NCI-H2107 treated with DMSO at 0.1 percent for 48 hours (cell line): Measurements from ENCODE around the gene FBXO4.
"Not testable (repeated sequence)": the region's sequence is repeated elsewhere in the genome, so short reads cannot be mapped to it uniquely, and the experiment has no call there.

Experiments used
- DNase-seq: peaks from one replicate; lab custom pipeline; 2025; ENCODE audit not compliant: unreplicated experiment; lab: John Stamatoyannopoulos, UW

FBXO4 gene

GRCh38 chr5:41921874-41922273, 3.2 kb upstream of the FBXO4 start:
- DNase-seq = no peak

DNA sequence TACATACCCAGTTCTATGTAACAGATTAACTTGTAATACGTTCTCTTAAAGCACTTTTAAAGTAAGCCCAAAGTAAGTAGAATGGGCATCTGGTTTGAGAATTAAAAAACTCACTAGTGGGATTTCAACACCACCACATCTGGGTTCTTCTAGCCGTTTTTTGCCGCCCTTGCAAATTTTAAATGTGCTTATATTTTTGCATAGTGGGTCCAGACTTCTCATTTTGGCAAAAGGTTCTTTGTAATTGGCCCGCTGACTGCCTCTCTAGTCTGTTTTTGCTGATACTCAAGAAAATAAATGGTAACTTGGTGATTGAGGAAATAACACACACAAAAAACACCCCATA, 582 bp upstream of the FBXO4 start:
- no peak for DNase-seq

GRCh38 chr5:41925555-41925951, 472 bp downstream of the FBXO4 start:
- DNase-seq = no peak

GRCh38 chr5:41927604-41928003, 2.5 kb downstream of the FBXO4 start:
- no peak for DNase-seq

- DNase-seq = no peak
These were observed 4.0 kb downstream of the FBXO4 start for GRCh38 chr5:41929035-41929434.

GRCh38 chr5:41932770-41933169, 7.7 kb downstream of the FBXO4 start:
- DNase-seq = no peak

DNA sequence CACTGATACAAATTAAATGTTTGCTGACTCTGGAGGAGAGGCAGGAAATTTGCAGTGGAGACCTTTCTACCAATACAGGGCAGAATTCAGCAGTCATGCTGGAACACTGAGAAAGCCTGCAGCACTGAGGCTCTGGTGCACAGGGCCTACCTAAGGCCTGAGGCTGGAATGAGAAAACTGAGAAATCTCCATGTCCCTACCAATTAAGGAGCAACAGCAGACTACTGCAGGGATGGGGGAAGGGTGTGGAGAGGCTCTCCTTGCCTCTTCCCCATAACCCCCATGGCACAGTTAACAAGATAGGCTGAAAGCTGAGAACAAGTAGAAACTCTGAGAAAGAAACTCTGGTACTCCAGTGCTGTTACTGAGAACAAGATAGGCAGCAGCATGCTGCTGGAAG, 10.5 kb downstream of the FBXO4 start:
- DNase-seq = no peak

DNA sequence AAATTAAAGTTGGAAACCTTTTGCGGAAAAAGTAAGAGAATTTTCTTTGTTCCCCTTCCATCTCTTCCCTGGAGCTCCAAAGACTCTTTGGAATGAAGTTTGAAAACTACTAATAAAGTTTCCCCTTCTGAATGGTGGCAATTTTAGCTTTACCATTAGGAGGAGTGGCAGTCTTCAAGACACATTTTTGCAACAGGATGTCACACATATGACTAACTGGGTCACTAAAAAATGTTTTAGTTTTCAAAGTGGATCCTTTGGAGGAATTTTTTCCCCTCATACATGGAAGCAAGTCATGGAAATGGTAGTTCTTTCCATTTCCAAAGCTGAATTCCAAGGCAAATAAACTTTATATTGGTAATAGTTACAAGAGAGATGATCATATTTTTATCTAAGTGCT, 15.6 kb downstream of the FBXO4 start:
- DNase-seq = no peak

DNA sequence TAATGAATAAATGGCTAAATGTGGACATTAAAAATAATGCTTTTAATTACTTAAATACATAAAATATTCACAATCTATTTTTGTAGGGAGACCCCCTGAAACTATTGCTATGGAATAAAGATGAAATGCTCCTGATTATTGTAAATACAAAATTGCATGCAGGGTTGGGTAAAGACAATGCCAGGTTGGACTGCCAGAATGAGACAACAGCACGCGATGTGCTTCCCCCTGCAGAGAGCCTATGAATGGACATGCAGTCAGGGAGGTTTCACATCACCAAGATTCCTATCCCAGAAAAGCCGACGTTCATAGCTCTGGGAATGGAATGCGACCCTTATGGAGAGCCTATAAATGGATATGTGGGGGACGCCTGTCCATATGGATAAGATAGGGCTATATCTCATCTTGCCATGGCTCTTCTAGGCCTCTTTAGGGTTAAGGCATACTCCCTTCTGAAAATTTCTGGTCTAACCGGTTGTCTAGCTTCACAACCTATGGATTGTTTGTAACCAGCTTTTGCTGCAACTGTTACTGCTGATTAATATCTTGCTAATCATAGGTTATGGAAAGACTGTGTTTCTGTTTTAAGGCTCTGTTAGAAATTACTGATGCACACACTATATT, 20.4 kb downstream of the FBXO4 start:
- DNase-seq = not testable (repeated sequence)

DNA sequence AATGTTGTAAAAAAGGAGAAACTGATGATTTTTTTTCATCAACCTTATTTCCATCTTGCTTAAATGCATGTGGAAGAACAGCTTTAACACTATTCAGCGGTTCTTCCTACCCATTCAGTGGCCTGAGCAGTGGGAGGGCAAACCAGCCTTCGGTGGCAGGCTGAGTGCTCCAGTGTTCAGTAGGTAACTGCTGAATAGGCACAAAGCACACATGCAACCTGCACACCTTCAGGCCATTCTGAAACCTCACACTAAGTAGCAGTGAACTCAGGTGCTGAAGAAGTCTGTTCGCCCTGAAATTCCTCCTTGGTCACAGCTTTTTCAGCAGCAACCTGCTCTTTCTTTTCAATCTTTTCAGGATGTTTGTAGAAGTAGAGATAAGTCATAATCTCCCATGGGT, 26.1 kb downstream of the FBXO4 start:
- no peak for DNase-seq

DNA sequence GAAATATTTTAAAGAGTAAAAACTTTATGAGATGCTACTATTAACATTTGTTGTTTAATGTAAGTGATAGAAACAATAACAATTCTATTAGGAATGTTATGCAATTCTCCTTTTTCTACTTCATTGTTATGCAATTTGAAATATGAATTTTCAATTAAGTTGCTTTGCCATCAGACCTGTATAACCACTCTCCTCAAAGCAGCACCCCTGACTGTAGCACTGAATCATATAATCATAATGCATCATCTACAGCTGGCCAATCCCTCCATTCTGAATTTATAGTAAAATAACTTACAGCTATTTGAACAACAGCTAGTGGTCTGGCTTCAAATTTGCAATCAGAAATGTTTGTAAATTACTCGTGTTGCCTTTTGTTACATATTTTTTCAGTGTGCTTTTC, 29.2 kb downstream of the FBXO4 start:
- DNase-seq = no peak

GRCh38 chr5:41955432-41956024, 30.4 kb downstream of the FBXO4 start:
- DNase-seq = no peak

- no peak for DNase-seq
These were observed 31.9 kb downstream of the FBXO4 start for GRCh38 chr5:41956943-41957342.

DNA sequence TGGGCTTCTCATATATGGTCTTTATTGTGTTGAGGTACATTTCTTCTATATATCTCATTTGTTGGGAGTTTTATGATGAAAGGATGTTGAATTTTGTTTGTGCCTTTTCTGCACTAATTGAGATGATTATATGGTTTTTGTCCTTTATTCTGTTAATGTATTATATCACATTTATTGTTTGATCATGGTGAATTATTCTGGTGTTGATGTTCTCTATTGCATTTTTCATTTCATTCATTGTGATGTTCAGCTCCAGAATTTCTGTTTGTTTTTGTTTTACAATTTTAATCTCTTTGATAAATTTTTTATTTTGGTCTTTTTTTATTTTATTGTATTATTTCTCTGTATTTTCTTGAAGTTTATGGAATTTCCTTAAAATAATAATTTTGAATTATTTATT, 35.4 kb downstream of the FBXO4 start:
- DNase-seq = no peak

- no peak for DNase-seq
These were observed 36.7 kb downstream of the FBXO4 start for GRCh38 chr5:41961736-41962135.

GRCh38 chr5:41962491-41962890, 37.4 kb downstream of the FBXO4 start:
- DNase-seq = no peak

DNA sequence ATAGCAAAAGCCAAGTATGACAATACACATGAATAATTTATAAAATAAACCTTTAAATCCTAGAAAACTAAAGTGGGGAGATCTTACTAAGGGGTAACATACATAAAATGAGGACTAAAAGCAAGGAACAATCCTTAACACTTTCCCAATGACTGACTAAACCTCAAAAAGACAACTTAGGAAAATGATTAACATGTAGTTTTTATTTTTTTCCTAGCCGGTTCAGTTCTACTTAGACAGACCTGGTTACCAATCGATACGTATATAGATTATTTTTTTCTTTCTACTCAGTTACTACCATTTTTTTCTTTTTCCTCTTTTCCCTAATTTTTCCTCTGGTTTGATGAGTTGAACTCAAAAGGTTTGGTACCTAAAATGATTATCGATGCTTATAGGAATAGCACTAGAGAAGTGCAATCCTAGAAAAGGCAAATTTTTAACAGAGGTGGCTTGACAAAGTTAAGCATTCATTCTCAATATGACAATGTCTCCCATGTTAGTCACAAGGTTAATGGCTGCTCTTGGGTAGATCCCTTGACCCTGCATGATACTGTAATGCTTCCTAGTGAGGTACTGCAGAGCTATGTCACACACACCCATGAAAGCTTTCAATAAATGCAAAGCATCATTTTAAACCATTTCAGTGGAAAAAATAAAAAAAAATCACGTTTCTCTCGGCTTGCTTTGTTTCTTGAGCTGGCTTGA, 41.5 kb downstream of the FBXO4 start:
- DNase-seq = no peak

DNA sequence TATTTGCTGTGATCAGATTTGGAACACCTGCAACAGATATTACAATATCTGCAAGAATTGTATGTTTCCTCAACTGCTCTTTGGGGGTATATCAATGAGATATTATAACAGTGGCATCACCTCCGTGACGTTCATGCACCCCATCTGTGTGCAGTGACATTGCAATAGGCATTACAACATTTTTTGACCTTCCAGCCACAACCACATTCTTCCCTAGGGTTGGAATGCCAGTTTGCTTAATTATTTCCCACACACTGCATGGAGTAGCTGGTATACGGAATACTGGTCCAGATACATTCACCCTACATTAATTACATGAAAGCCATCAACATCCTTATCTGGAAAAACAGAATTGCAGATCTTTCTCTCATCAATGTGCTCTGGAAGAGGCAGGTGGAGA, 42.3 kb downstream of the FBXO4 start:
- DNase-seq = no peak

- no peak for DNase-seq
These were observed 43.2 kb downstream of the FBXO4 start for GRCh38 chr5:41968153-41968723.

DNA sequence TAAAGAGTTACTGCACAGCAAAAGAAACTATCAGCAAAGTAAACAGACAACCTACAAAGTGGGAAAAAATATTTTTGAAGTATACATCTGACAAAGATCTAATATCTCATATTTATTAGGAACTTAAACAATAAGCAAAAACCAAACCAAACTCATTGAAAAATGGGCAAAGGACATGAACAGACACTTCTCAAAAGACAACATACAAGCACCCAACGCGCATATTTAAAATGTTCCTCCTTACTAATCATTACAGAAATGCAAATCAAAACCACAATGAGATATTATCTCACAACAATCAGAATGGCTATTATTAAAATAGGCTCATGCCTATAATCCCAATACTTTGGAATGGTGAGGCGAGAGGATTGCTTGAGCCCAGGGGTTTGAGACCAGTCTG, 48.0 kb downstream of the FBXO4 start:
- no peak for DNase-seq

- no peak for DNase-seq
These were observed 48.8 kb downstream of the FBXO4 start for GRCh38 chr5:41973887-41974286.

DNA sequence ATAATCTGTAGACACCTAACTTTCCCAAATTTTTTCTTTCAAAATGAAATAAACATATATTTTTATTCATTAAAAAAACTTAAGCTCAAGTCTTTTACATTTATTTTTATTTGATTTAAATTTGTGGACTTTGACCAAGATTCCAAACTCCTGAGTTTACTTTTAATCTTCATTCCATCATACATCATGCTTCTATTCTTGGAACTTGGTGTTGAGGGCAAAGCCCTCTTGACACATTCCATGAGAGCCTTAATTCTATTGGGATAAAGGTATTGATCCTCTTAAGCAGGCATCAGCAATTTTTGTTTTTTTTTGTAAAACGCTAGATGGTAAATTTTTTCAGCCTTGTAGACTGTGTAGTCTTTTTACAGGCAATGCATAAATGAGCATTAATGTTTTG, 53.6 kb downstream of the FBXO4 start:
- DNase-seq = no peak
